GM23248 (cell line): ENCODE results near the gene EAF2. TPM values are rescaled to one million over a fixed set of nuclear protein-coding genes. Genes with fewer than 3 reads are reported as not detected.

ENCODE experiments used
- DNase-seq: peaks from one replicate; pipeline ENCODE4 v3.0.0-alpha.2; 2015
- H2AFZ ChIP-seq: fragments of 200-600 bp; sonication (generic); 2 replicates; pipeline ENCODE4 v1.6.1; 2016; ENCODE audit warnings: antibody characterized with exemption
- H3F3A ChIP-seq: fragments of 200-600 bp; sonication (generic); 2 replicates; pipeline ENCODE4 v1.6.1; 2016; ENCODE audit warnings: mild to moderate bottlenecking, antibody characterized with exemption, mixed run types; ENCODE audit not compliant: insufficient read depth
- H3K27ac ChIP-seq: fragments of 200-600 bp; sonication (generic); 2 replicates; pipeline ENCODE4 v1.5.1; 2016; ENCODE audit warnings: mild to moderate bottlenecking
- H3K27me3 ChIP-seq: fragments of 200-600 bp; sonication (generic); replicated peaks from 2 replicates; pipeline ENCODE4 v1.6.1; 2016; ENCODE audit warnings: mild to moderate bottlenecking; ENCODE audit not compliant: insufficient read depth
- H3K36me3 ChIP-seq: fragments of 200-600 bp; sonication (generic); 2 replicates; pipeline ENCODE4 v1.6.1; 2016; ENCODE audit warnings: low read depth, mild to moderate bottlenecking
- H3K4me1 ChIP-seq: fragments of 200-600 bp; sonication (generic); 2 replicates; pipeline ENCODE4 v1.6.1; 2016; ENCODE audit warnings: mild to moderate bottlenecking; ENCODE audit not compliant: insufficient read depth
- H3K4me2 ChIP-seq: fragments of 200-600 bp; sonication (generic); one replicate; pipeline ENCODE4 v1.6.1; 2016; ENCODE audit warnings: mild to moderate bottlenecking; ENCODE audit not compliant: unreplicated experiment
- H3K4me3 ChIP-seq: fragments of 200-600 bp; sonication (generic); 2 replicates; pipeline ENCODE4 v1.5.1; 2016; ENCODE audit warnings: mild to moderate bottlenecking
- H3K79me2 ChIP-seq: fragments of 200-600 bp; sonication (generic); 2 replicates; pipeline ENCODE4 v1.6.1; 2016; ENCODE audit warnings: mild to moderate bottlenecking; ENCODE audit not compliant: insufficient read depth
- H3K9ac ChIP-seq: fragments of 200-600 bp; sonication (generic); 2 replicates; pipeline ENCODE4 v1.6.1; 2016; ENCODE audit warnings: mild to moderate bottlenecking
- H3K9me2 ChIP-seq: fragments of 200-600 bp; sonication (generic); 2 replicates; pipeline ENCODE4 v1.6.1; 2016; ENCODE audit warnings: mixed run types, mild to moderate bottlenecking, moderate library complexity; ENCODE audit not compliant: insufficient read depth
- H3K9me3 ChIP-seq: fragments of 200-600 bp; sonication (generic); one replicate; pipeline ENCODE4 v1.6.1; 2017; ENCODE audit warnings: low read depth
- H4K20me1 ChIP-seq: fragments of 200-600 bp; sonication (generic); 2 replicates; pipeline ENCODE4 v1.6.0; 2016; ENCODE audit not compliant: insufficient read depth
- EZH2 ChIP-seq: fragments of 200-600 bp; sonication (generic); IDR thresholded peaks from 2 replicates; pipeline ENCODE4 v1.6.1; 2018; ENCODE audit warnings: antibody characterized with exemption, mild to moderate bottlenecking; ENCODE audit not compliant: insufficient read depth, poor library complexity, severe bottlenecking
- EZH2phosphoT487 ChIP-seq: fragments of 200-600 bp; sonication (generic); IDR thresholded peaks from 2 replicates; pipeline ENCODE4 v1.6.1; 2018; ENCODE audit warnings: antibody characterized with exemption, moderate library complexity, mild to moderate bottlenecking, low read depth; ENCODE audit not compliant: insufficient read depth
- WGBS, 2 experiments: methylation state at CpG; one replicate each; pipeline ENCODE4 v1.1.6; 2015 to 2017; ENCODE audit warnings: low lambda C conversion rate in 2 of 2, low coverage in 1 of 2; ENCODE audit errors: missing lambda C conversion rate in 2 of 2; 5-methylcytosine and 5-hydroxymethylcytosine counted together
- in situ Hi-C: fragments of 300-500 bp; cut with MboI; formaldehyde crosslinking; loops from 2 replicates; pipeline ENCODE4 v1.15.0; 2020
- polyA plus RNA-seq: library from polyadenylated mRNA; unstranded; fragments of >200 nt; fragmentation: Nextera tagmentation; extraction: Ambion mirVana; gene quantifications from 2 replicates; pipeline ENCODE4 v1.2.1, GENCODE V29; 2016
- total RNA-seq: library from RNA; depleted of rRNA; stranded (reverse); fragments of >200 nt; shearing (Covaris generic); gene quantifications from 2 replicates; pipeline ENCODE4 v1.2.3, GENCODE V29; 2014; rRNA removed

The EAF2 gene
- total and polyA plus RNA-seq, 2 experiments from 2014 or later, result 0.65 to 1.1 TPM

- no peak overlapping the region for H3K9ac ChIP-seq
- TF ChIP-seq EZH2phosphoT487 (no peak), EZH2 (no peak)
- no peaks in the 10 kb centered on the region for H4K20me1 ChIP-seq
- H3K9me3 ChIP-seq, result no peaks in the 10 kb centered on the region
- H3K4me1 ChIP-seq, result no peaks in the 10 kb centered on the region
- no peak overlapping the region for H2AFZ ChIP-seq
- no peak overlapping the region for H3K4me2 ChIP-seq
- H3K27ac ChIP-seq, result no peak overlapping the region
- DNase-seq, result no peak
- H3K36me3 ChIP-seq, result no peaks in the 10 kb centered on the region
- no peaks in the 10 kb centered on the region for H3F3A ChIP-seq
- H3K9me2 ChIP-seq, result no peaks in the 10 kb centered on the region
- H3K4me3 ChIP-seq, result no peak overlapping the region
- H3K79me2 ChIP-seq, result no peaks in the 10 kb centered on the region
- no peaks in the 10 kb centered on the region for H3K27me3 ChIP-seq
- in situ Hi-C loops, result no loop called here
Observed at GRCh38 chr3:121916189-121916588, 81.2 kb downstream of the EAF2 start.

DNA sequence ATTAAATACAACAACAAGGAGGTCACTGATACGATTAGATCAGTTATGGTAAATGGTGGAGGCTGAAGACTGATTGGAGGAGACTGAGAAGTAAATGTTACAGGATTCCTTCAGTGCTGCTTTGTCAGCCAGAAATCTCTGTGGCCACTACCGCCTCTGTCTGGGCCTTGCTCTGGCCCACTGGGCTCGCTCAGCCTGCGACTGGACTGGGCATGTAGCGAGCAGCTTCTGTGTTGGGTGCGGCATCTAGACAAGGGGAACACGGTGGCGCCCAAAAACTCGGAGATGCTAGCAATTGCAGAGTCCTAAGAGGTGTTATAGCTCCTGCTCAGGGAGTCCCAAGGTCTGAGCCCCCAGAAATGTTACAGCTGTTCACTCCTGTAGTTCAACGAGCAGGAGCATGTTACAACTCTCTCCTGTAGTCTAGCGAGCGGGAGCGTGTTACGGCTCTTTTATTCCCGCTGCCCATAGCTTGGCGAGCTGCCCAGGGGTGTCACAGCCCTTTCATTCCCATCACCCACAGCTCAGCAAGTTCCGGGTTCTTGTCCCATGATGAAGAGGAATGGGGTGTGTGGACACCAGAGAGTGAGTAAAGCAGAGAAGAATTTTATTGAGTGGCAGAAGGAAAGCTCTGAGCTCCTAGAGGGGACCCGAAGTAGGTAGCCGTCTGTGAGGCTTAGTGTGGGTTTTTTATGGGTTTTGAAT is 83.9 kb downstream of the EAF2 start:
- Histone ChIP-seq H3K27me3 (no peaks in the 10 kb centered on the region), H3K9ac (no peak overlapping the region), H3K9me3 (no peaks in the 10 kb centered on the region), H3K9me2 (no peaks in the 10 kb centered on the region), H3K4me2 (no peak overlapping the region), H3K27ac (no peak overlapping the region), H3K4me1 (no peaks in the 10 kb centered on the region), H3K79me2 (no peaks in the 10 kb centered on the region), H2AFZ (no peak overlapping the region), H3F3A (no peaks in the 10 kb centered on the region), H3K36me3 (no peaks in the 10 kb centered on the region), H3K4me3 (no peak overlapping the region), H4K20me1 (no peaks in the 10 kb centered on the region)
- 64 to 69% methylated on average over 19 of the region's 19 CpGs for WGBS, 2 experiments
- in situ Hi-C loops, result no loop called here
- no peak for TF ChIP-seq EZH2
- TF ChIP-seq EZH2phosphoT487, result no peak
- DNase-seq, result no peak

DNA sequence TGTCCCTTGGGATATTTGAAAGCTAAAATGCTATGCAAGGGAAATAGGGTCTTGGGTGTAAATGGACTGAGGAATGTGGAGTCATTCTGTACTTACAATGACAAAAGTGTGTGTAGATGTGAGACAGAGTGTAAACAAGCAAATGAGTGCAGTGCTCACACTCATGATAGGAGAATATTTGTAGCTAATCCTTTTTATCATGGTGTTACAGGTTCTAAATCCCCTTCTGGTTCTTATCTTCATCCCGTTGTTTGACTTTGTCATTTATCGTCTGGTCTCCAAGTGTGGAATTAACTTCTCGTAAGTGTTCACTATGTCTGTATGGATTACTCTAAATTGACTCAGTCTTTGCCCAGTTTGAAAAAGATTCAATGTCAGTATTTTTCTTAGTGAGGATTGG is 89.7 kb downstream of the EAF2 start:
- in situ Hi-C loops, result no loop called here

GRCh38 chr3:121926380-121926779 is 91.4 kb downstream of the EAF2 start:
- Histone ChIP-seq H3F3A (no peaks in the 10 kb centered on the region), H3K4me2 (no peak overlapping the region), H3K9me2 (no peaks in the 10 kb centered on the region), H3K4me3 (no peak overlapping the region), H3K36me3 (no peaks in the 10 kb centered on the region), H4K20me1 (no peaks in the 10 kb centered on the region), H3K4me1 (no peaks in the 10 kb centered on the region), H3K9ac (no peak overlapping the region), H3K27ac (no peak overlapping the region), H2AFZ (no peak overlapping the region), H3K27me3 (no peaks in the 10 kb centered on the region), H3K79me2 (no peaks in the 10 kb centered on the region), H3K9me3 (no peaks in the 10 kb centered on the region)
- in situ Hi-C loops, result no loop called here
- WGBS, 2 experiments, result 8 to 23% methylated on average over 1 of the region's 1 CpG
- DNase-seq, result no peak
- TF ChIP-seq EZH2, result no peak
- TF ChIP-seq EZH2phosphoT487, result no peak

More for the DNA sequence above, 89.7 kb downstream of the EAF2 start:
- Histone ChIP-seq H3K79me2 (no peaks in the 10 kb centered on the region), H3K4me1 (no peaks in the 10 kb centered on the region), H3K9me3 (no peaks in the 10 kb centered on the region), H3K4me2 (no peak overlapping the region), H3F3A (no peaks in the 10 kb centered on the region), H3K9me2 (no peaks in the 10 kb centered on the region), H3K4me3 (no peak overlapping the region), H3K9ac (no peak overlapping the region), H2AFZ (no peak overlapping the region), H3K27ac (no peak overlapping the region), H3K27me3 (no peaks in the 10 kb centered on the region), H3K36me3 (no peaks in the 10 kb centered on the region), H4K20me1 (no peaks in the 10 kb centered on the region)
- no peak for DNase-seq
- no peak for TF ChIP-seq EZH2phosphoT487
- TF ChIP-seq EZH2, result no peak
- 61 to 63% methylated on average over 3 of the region's 3 CpGs for WGBS, 2 experiments

Other genes starting within 250 kb of the EAF2 start
- gene FBXO40, start 241.8 kb upstream of the EAF2 start, total RNA-seq, result not detected in 2 replicates
- gene FBXO40, start 241.8 kb upstream of the EAF2 start, polyA plus RNA-seq, result not detected in 2 replicates
- 28.6 and 29.8 TPM in 2 replicates for gene HCLS1, start 174.3 kb upstream of the EAF2 start, total RNA-seq
- gene HCLS1, start 174.3 kb upstream of the EAF2 start, polyA plus RNA-seq, result 39.0 and 39.2 TPM in 2 replicates
- 31.9 and 32.6 TPM in 2 replicates for gene GOLGB1, start 85.5 kb upstream of the EAF2 start, total RNA-seq
- 48.3 and 54.3 TPM in 2 replicates for gene GOLGB1, start 85.5 kb upstream of the EAF2 start, polyA plus RNA-seq
- 9.5 and 13.9 TPM in 2 replicates for gene IQCB1, start 149 bp upstream of the EAF2 start, total RNA-seq
- 10.2 and 11.3 TPM in 2 replicates for gene IQCB1, start 149 bp upstream of the EAF2 start, polyA plus RNA-seq
- gene SLC15A2, start 59.2 kb downstream of the EAF2 start, total RNA-seq, result 0.25 TPM in 1 of 2 replicates, not detected in the other
- gene SLC15A2, start 59.2 kb downstream of the EAF2 start, polyA plus RNA-seq, result not detected in 2 replicates
- gene ILDR1, start 187.0 kb downstream of the EAF2 start, total RNA-seq, result not detected in 2 replicates
- not detected in 2 replicates for gene ILDR1, start 187.0 kb downstream of the EAF2 start, polyA plus RNA-seq
- not detected in 2 replicates for gene CD86, start 220.2 kb downstream of the EAF2 start, total RNA-seq
- gene CD86, start 220.2 kb downstream of the EAF2 start, polyA plus RNA-seq, result not detected in 2 replicates